Stimulated activated CD8-positive, alpha-beta memory T cell treated with anti-CD3 and anti-CD28 coated beads, Interleukin-4, amount 100 ng/mL, for 48 hours (primary cell): Measurements from ENCODE around the gene LYZL2.
A peak's percentile ranks its signal among the peaks of the same experiment; 100 is the strongest.
"Not testable (repeated sequence)": the region's sequence is repeated elsewhere in the genome, so short reads cannot be mapped to it uniquely, and the experiment has no call there.

ENCODE experiments used
- DNase-seq: peaks from one replicate; pipeline ENCODE4 v3.0.0-alpha.2; 2020

LYZL2 gene

DNA sequence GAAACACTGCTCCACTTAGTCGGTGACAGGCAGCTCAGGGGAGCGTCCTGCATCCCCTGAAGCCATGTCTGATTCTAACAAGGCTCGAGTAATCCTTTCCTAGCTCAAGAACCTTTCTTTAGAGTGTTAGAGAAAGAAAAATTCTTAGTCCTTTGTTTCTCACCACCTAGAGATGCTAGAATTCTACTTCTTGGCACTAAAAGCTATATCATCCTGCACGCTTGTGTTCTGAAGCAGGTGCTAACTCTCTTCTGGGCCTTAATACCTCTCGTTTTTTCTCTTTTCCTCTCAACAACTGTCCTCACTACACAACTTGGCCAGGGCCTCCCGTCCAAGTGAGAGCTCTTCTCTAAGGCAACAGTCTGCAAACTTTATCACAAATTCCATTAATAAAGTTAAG is at the start of gene LYZL2:
Gene LYZL2 (minus strand): TSS at position 101 of the 400 bp plus-strand sequence. CDS start 2,838 bp downstream, outside the sequence.
- no peak for DNase-seq

DNA sequence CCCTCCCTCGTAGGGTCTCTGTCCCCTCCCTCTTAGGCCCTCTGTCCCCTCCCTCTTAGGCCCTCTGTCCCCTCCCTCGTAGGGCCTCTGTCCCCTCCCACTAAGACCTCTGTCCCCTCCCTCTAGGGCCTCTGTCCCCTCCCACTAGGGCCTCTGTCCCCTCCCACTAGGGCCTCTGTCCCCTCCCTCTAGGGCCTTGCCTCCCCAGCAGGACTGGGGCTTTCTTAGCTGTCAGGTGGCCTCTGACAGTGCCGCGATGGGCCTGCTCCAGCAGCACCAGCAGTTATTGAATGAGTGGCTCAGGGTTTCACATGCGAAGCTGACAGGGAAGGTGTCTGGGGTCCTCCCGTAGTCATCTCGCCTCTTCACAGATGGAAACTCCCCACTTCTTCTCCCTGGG is 48.1 kb upstream of the LYZL2 start:
- DNase-seq = peak; percentile 80

DNA sequence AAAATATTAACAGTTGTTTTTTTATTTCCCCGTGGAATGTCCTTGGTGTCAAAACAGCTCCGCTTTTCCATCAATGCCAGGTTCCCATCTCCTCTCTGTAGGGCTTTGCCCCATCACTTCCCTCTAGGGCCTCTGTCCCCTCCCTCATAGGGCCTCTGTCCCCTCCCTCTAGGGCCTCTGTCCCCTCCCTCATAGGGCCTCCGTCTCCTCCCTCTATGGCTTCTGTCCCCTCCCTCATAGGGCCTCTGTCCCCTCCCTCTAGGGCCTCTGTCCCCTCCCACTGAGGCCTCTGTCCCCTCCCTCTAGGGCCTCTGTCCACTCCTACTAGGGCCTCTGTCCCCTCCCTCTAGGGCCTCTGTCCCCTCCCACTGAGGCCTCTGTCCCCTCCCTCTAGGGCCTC is 47.6 kb upstream of the LYZL2 start:
- DNase-seq = peak; percentile 63

DNA sequence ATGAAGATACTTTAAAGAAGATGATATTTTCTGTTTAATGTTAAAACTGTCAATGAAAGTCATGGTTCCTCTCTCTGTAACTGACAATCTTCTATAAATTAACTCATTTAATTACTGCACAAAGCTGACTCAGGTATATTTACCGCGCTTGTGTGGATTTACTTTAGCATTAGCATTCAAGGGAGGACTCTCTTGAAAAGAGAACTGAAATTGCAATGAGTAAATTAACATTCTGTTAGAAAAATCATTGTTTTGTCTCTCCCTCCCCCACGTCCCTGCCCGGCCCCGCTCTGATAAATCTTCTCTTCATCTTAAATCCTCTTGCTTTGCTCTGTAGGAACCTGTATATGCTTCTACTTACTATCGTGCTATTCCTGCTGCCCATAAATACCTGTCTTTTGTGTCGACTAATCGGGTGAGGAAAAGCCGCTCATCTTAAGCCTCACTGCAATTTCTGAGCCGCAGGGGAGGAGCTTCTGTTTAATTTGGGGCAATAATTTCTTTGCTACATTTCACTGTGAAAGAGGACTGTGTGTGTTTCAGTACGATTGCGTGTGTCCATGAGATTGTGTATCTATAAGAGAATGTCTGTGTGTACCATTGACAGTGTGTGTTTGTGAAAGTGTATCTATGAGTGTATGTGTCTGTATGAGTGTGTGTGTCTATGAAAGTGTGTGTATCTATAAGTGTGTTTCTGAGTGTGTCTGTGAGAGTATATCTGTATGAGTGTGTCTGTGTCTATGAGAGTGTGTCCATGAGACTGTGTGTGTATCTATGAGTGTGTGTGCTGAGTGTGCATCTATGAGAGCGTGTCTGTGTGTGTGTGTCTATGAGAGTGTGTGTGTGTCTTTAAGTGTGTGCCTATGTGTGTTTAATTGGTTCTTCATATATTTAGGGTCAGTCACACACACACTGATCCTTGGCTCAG is 46.5 kb upstream of the LYZL2 start:
- no peak for DNase-seq

DNA sequence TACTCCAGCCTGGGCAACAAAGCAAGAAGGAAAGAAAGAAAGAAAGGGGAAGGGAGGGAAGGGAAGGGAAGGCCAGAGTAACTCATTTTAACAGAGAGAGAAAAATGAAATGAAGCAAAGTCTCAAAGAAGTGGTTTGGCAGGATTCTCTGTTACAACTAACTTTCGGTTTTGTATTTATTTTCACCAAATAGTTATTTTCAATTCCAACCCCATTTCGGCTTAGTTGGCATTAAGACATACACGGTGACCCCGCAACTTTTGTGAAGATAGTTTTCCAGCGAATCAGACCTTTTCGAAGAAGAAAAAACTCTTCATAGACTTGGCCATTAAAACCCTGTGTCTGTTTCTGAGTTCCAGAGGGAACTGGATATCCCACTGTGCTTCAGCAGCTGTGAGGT is 45.2 kb upstream of the LYZL2 start:
- no peak for DNase-seq

DNA sequence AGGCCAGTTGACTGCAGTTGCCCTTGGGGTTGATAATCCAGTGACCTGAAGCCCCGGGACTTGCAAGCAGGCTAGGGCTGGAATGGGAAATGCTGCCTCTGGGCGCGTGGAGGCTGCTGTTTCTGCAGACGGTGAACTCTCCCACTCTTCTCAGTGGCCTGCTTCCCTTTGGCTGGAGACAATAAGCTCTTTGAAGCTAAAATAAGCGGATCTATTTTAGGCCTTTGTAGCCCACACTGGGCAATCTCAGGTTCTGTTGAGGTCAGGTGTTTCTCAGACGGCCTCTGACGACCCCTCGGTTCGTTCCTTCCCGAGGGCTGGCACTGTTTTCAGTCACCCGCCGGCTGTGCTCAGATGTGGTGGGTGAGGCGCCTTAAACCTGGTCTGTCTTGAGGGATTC is 43.7 kb upstream of the LYZL2 start:
- not testable (repeated sequence) for DNase-seq

DNA sequence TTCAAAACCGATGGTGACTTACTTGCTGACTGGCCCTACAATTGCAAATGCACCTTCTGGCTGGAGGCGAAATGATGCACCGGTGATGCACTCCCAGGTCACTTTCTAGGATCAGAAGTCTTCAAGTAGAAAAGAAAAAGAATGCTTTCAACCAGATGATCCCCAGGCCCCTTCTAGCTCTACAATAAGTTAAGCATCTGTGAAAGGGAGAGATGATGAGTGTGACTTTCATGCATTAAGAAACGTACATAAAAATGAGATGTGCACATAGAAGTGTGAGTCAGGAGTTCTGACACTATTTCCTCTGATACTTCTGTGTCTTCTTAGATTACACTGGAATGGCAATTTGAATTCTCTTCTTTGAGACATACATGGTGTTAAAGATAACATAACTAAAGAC is 42.8 kb upstream of the LYZL2 start:
- DNase-seq = not testable (repeated sequence)

DNA sequence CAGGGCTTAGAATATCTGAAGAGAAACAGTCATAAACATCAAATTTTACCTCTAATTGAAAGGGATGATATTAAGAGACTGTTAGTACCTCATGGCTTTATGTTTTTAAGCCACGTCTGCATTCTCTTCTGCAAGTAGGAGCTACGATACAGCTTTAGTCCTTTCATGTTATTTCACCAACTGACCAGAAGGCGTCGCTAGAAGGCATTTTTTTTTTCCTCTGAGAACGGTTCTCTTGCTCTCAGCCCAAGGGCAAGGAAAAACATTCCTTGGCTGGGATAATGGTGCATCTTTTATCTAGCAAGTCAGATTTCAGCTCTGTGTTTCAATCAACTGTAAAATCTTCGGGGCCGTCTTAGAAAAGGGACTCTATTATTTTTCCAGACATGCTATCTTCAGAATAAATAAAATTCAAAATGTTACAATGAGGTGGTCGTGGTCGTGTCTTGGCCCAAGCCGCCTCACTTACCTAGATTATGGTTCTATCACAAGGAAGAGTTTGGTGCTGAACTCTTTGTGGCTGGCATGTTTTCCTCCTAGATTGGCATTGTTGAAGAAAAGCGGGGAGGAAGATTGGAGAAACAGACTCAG is 41.6 kb upstream of the LYZL2 start:
- DNase-seq = no peak

DNA sequence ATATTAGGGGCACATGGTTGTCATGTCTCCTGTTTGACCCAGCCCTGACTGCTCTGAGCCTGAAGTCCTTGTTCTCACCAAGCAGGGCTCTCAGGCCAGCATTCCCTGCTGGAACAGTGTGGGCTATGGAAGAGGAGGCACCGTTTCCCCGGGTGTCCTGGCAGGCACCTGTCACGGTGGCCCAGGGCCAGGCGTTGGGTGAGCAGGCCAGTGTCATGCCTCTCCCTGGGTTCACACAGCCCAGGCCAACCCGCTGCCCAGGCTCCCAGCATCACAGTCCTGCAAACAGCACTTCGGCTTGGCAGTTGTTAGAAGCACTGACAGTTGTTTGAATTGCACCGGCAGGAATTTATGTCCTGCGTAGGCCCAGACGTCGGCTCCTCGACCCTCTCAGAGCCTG is 38.4 kb upstream of the LYZL2 start:
- not testable (repeated sequence) for DNase-seq

DNA sequence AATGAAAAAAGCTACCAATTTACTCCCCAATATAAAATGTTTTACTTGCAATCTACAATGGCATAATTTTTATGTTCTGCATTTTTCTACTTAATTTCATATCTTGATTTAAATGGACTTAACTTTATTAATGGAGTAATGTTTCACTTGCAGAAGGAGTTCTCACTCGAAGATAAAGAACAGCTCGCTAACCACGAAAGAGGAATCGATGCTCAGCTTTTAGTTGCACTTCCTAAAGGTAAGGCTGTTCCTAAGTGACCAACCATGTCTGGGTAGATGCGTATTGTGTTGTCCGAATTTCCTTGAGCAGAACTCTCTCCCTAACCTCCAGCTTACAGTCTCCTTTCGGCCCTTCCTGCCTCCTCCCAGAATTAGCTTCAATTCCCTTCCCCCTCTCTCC is 33.9 kb upstream of the LYZL2 start:
- not testable (repeated sequence) for DNase-seq

DNA sequence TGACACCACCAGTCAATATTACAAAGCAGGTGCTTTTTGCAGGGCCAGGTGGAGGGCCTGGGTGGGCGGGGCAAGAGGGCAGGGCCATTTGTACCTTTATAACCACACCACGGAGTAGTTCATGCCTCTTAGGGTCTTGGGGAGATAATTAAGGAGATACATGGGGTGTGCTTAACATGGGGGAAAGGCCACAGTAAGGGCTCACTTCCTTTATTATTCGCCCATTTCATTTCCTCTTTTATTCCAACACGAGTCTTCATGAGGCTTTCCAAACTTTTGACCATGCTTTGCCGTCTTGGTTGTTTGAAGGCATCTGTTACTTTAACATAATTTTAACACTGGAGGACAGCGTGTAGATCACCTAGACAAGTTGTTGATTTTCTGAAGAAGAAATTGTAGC is 33.3 kb upstream of the LYZL2 start:
- no peak for DNase-seq

DNA sequence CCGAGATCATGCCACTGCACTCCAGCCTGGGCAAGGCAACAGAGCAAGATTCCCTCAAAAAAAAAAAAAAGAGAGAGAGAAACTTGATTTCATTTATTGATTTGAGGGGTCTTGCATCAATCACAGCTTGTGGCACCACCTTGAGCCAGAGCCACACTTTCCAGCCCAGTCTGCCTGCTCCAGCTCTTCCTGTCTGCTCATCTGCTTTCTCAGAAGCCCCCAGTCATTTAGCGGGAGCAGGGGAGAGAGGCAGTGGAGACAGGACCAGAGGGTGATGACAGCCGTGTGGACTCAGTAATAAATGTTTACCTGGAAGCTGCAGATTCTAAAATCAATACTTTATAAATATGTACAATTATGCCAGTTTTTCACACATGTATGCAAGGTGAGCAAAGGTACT is 30.8 kb upstream of the LYZL2 start:
- not testable (repeated sequence) for DNase-seq

DNA sequence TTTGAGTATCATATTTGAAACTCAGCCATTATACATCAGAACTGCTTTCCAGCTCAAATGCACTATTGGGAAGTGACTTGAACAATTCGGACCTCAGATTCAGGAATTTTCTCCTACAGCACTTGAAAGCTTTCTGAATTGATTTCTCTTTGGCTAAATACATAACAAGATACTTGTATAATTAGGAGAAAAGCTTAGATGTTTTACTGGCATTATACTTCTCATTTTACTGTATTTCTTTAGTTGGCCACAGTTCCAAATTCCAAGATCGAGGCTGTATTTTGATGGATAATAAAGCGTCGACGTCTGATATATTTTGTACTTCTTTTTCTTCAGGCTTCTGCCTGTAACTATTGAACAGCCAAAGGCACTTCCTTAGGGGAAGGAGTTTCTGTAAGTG is 26.7 kb upstream of the LYZL2 start:
- no peak for DNase-seq

DNA sequence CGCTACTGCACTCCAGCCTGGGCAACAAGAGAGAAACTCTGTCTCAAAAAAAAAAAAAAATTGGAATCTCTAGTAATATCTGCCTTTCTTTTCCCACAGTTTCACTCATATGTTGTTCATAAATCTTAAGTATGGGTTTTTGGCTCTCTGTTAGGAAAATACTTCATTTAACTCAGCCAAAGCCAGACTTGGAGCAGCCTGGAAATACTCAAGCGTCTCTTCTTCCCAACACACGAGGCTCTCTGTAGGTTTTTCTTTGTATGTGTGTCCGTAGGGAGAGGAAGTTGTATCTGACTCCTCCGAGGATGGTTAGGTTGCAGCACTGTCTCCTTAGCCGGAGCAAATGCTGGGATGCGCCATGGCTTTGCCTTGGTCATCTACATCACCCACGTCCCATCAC is 25.4 kb upstream of the LYZL2 start:
- DNase-seq = not testable (repeated sequence)

DNA sequence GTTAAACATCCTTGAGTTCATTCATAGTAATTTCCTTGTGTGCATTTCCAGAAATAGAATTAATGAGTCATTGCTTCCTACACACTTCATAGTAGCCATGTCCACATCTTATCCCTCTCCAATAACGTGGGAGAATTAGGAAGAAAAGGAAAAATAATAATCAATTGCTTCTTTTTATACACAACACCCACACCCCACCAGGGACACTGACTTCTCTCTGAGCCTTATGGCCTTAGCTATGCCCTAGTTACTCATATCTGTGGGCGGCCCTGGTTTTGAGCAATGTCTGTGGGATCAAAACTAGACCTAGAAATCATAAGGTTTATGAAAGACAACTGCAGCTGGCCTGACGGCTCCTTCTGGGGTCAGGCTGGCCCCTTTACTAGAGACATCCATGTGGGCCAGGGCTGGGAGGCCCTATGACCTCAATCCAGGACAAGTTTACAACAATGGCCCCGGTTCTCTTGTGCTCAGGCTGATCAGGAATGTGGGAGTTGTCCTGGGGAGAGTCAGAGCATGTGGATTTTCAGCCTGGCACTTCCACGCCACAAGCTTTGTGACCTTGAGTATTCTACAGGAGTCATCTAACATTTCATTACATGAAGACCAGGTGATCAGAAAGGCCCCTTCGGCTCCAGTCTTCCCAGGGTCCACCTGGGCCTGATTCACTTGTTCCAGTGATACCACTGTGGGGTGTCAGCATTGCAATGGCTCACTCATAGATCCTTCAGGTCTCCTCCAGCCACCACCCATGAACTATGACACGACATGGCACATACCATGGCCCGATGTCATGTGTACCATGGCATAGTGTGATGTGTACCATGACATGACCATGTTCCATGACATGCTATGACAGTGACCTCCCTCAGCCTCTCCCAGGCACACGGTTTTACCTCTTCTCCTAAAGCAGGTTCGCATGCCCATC is 22.2 kb upstream of the LYZL2 start:
- peak; percentile 50 for DNase-seq

DNA sequence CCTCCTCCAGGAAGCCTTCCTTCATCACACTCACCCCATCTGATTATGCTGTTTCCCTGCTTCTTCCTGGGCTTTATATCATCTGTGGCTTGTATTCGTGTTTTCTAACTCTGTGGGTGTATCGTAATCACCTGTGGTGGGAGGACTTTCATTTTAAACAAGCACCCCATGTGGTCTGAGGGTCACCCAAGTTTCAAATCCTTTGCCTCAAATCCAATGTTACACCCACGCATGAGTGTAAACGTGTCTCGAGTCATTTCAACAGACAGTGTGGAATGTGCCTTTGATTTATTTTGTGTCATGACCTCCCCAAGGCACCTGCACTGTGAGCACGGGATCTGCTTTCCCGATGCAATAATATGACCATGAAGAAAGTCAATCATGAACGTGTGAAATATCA is 17.5 kb upstream of the LYZL2 start:
- peak; percentile 48 for DNase-seq

DNA sequence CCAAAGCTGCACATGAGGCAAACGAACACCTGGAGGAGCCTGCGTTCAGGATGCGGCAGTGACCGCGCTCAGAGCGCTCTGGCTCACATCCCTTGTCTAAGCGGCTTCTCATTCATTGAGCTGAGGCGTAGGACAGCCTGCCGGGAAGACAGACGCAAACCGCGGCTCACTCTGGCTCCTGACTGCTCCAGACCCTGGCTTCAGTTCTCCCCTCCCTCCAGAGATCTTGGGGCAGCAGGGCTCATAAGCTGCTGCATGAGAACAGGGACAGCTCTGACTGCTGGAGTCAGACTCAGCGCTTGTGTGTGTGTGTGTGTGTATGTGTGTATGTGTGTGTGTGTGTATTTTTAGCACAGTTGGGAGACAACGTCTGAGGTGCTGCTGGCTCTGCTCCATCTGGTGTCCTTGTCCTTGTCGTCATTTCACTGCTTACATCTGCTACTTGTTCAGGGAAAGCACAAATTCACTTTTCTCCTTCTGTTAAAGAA is 15.8 kb upstream of the LYZL2 start:
- DNase-seq = peak; percentile 48

DNA sequence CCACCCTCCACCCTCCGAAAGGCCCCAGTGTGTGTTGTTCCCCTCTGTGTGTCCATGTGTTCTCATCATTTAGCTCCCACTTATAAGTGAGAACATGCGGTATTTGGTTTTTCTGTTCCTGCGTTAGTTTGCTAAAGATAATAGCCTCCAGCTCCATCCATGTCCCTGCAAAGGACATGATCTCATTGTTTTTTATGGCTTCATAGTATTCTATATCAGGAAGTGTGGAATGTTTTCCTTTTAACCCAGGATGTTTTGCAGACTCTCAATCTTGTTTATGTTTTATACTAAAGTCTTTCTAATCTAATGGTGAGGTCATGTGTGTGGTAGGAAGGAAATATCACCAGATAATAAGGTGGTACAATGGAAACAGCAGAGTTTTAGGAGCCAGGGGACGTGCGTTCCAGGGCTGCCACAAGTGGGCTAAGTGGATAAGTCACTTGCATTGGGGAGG is 14.9 kb upstream of the LYZL2 start:
- DNase-seq = not testable (repeated sequence)

DNA sequence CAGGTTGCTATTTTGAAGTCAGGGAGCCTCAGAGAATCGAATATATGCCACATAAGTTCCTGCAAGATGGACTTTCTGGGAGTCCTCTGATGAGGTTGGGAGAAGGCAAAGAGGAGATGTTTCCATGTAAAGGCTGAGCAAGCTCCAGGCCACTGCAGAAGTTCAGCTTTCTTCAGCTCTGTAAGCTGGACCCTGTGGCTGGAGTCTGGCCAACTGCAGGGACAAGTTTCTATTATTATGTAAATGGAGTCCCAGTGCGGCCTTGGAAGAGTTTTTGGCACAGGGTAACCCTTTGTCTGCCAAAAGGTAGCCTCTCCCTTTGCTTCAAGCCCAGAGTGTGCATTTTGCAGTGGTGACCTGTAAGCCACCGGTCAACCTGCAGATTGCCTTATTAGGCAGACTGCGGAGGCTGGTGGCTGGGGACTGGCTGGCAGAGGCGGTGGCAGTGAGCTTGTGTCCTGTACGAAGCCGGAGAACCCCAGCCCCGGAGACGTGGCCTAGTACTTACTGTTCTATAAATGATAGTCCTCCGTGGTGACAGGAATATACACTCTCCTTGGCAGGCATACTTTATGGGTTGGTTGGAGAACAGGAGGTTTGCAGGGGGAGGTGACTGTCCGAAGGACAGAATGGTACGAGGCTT is 14.1 kb upstream of the LYZL2 start:
- not testable (repeated sequence) for DNase-seq

DNA sequence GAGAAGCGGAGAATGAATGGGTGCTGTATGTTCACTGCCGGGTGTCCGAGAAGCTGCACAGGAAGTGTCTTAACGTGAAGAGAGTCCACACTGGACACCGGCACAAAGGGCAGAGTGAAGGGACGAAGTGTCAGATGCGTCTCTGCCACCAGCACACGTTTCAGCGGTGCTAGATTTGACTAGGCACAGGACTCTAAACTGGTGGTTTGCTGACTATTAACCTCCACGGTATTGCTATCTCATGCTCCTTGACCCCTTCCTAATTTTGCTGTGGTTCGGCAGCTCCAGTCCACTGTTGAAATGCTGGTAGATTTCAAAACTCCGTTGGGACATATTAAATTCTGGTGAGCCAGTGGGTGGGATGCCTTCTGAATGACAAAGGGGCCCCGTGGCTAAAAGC is 13.3 kb upstream of the LYZL2 start:
- not testable (repeated sequence) for DNase-seq

DNA sequence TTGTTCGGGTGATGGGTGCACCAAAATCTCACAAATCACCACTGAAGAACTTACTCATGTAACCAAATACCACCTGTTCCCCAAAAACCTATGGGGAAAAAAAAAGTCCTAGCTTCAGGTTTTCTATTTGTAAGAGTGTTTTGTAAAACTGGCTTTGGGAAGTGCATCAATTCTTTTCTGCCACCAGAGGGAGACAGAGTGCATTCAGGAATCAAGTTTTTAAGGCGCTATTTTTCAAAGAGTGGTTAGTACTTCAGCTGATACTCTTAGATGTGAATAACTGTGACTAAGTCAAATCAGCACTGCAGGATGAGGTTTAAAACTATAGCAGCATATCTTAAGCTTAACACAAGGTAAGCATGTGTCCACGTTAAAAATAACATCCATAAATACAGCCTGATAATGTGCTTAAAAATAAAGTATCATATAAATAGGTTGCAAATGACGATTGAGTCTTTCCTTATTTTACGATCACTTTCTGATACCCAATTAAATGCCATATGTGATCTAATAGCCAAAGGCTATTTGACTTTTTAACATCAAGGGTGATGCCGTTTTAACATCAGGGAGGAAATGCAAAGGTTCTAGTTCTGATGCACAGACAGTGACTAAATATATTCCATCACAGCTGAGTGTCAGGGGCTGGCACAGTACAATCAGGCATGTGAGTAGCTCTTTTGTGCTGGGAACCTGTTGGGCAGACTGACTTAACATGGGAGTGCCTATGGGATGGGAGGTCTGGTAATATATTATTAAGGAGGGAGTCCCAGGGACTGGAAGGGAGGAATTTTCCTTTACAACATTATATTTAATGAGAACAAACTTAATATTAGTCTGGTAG is 10.6 kb upstream of the LYZL2 start:
- DNase-seq = no peak
